Transverse colon (tissue), 4 donors: Measurements from ENCODE around the gene ARGLU1. TPM values are rescaled to one million over a fixed set of nuclear protein-coding genes. Genes with fewer than 3 reads are reported as not detected.
A peak's percentile ranks its signal among the peaks of the same experiment; 100 is the strongest.

Source experiments
- DNase-seq: peaks from one replicate; pipeline ENCODE4 v3.0.0-alpha.2; 2019
- H3K27ac ChIP-seq, 4 donors: fragments of 200-600 bp; sonication (generic); 2 replicates each; pipeline ENCODE4 v1.5.1; 2016 to 2018; ENCODE audit warnings: inconsistent platforms in 4 of 4
- H3K27me3 ChIP-seq: fragments of 200-600 bp; sonication (generic); 2 replicates; pipeline ENCODE4 v1.5.1; 2017; ENCODE audit warnings: inconsistent platforms
- H3K36me3 ChIP-seq, 4 donors: fragments of 200-600 bp; sonication (generic); 2 replicates each; pipeline ENCODE4 v1.5.1; 2017 to 2019; ENCODE audit warnings: inconsistent platforms in 4 of 4
- H3K4me1 ChIP-seq, 4 donors: fragments of 200-600 bp; sonication (generic); 2 replicates each; pipeline ENCODE4 v1.5.1; 2017 to 2020; ENCODE audit warnings: inconsistent platforms in 4 of 4
- H3K4me3 ChIP-seq, 4 donors: fragments of 200-600 bp; sonication (generic); 1 replicate in 1 of 4; 2 replicates in 3 of 4; pipeline versions ENCODE4 v1.5.1 to v1.6.1; 2017 to 2019; ENCODE audit warnings: inconsistent platforms in 4 of 4
- H3K9me3 ChIP-seq, 2 donors: fragments of 200-600 bp; sonication (generic); 2 replicates each; pipeline ENCODE4 v1.5.1; 2017 to 2019; ENCODE audit warnings: inconsistent platforms in 2 of 2
- EP300 ChIP-seq: sonication (generic); formaldehyde crosslinking; IDR thresholded peaks from one replicate; pipeline ENCODE4 v1.6.1; 2017; ENCODE audit warnings: antibody characterized with exemption, low read depth
- POLR2A ChIP-seq: fragments of 450-650 bp; IDR thresholded peaks from one replicate; pipeline ENCODE4 v1.6.1; 2016; ENCODE audit warnings: antibody characterized with exemption, mild to moderate bottlenecking, moderate library complexity
- POLR2AphosphoS5 ChIP-seq, 3 donors: sonication (generic); formaldehyde crosslinking; IDR thresholded peaks; one replicate each; pipeline ENCODE4 v1.6.1; 2016; ENCODE audit warnings: antibody characterized with exemption in 3 of 3
- WGBS, 2 donors: methylation state at CpG; one replicate each; pipeline ENCODE4 v1.1.5; 2018; ENCODE audit warnings: low coverage in 1 of 2; 5-methylcytosine and 5-hydroxymethylcytosine counted together
- in situ Hi-C, 4 donors: fragments of 200-750 bp; cut with MboI; loops; one replicate each; pipeline versions ENCODE4 v1.15.0 to v1.15.1; 2017; ENCODE audit warnings: low sequenced_read_pairs in 3 of 4, low pct_ligation_motif_present in 1 of 4, low pct_unique_long_range_greater_than_20kb in 1 of 4
- intact Hi-C: fragments of 100-400 bp; cut with DNase I; formaldehyde crosslinking; loops from one replicate; pipeline ENCODE4 v1.15.1; 2023; ENCODE audit warnings: low total_unique reads
- total RNA-seq, 4 donors: library from RNA; depleted of rRNA; stranded (reverse); fragments of >200 nt; gene quantifications; one replicate each; pipeline ENCODE4 v1.1.0, GENCODE V29; 2016
- TF ChIP-seq, protein P1 (sequence below), 5 experiments: fragments of 200-600 bp in 3 of 5; fragments of 450-650 bp in 2 of 5; sonication (generic) in 3 of 5; IDR thresholded peaks; 1 replicate in 2 of 5; 2 replicates in 3 of 5; pipeline ENCODE4 v1.5.1; 2016 to 2017; ENCODE audit warnings: antibody characterized with exemption in 5 of 5, inconsistent platforms in 3 of 5, mild to moderate bottlenecking in 2 of 5, moderate library complexity in 1 of 5

Gene ARGLU1
- total RNA-seq, 4 donors from 2014 or later: 106 to 155 (median 155) TPM

DNA sequence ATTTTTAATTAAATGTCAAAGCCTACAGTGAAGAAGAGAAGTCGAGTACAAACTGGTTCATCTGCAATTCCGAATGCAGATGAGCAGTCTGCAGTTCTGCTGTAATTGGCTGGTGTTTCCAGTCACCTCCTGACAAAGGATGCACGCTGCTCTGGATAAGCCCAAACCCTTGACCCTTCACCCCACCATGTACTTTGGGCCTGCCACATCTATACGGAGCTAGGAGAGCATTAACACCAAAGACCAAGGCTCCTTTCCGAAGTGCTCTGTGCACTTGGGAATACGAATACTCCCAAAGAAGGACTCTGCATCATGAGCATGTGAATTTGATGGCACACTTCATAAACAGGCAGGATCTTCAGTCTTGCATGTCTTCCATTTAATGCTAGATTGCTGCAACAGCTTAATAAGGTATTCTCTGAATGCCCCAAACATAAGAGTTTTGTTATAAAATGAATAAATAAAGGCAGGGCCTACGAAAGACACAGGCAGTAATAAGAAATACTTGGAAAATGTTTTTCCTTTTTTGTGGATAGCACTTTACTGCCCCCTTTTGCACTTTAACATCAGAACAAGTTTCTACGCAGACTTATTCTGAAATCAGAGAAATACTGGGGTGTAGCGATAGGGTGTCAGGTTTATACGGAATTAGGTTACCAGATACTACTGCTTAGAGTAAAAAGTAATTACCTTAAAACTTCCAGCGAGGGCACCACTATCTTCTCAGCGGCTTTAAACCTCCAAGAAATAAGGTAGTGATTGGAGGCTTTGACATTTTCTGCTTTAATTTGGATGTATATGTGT, 47.5 kb downstream of the ARGLU1 start:
- no peaks in the 10 kb centered on the region for H3K36me3 ChIP-seq
- no peaks in the 10 kb centered on the region for H3K9me3 ChIP-seq
- intact Hi-C loops (no loop called here), in situ Hi-C loops (loop anchor here in 2 of 4 donors (25.0 kb wide), 1 partner anchor 433 kb away; no protein-coding TSS in a partner anchor)
- H3K4me3 ChIP-seq: no peak overlapping the region
- H3K27me3 ChIP-seq: no peaks in the 10 kb centered on the region
- H3K27ac ChIP-seq: peak overlapping the region in 1 of 4 donors; percentile 18
- no peak for DNase-seq
- H3K4me1 ChIP-seq: peaks cover 0 to 54% (median 27%) of the 10 kb centered on the region in 4 donors
- WGBS, 2 donors: 38 to 53% methylated on average over 9 to 12 of the region's 12 CpGs
- TF ChIP-seq, protein P1, sequence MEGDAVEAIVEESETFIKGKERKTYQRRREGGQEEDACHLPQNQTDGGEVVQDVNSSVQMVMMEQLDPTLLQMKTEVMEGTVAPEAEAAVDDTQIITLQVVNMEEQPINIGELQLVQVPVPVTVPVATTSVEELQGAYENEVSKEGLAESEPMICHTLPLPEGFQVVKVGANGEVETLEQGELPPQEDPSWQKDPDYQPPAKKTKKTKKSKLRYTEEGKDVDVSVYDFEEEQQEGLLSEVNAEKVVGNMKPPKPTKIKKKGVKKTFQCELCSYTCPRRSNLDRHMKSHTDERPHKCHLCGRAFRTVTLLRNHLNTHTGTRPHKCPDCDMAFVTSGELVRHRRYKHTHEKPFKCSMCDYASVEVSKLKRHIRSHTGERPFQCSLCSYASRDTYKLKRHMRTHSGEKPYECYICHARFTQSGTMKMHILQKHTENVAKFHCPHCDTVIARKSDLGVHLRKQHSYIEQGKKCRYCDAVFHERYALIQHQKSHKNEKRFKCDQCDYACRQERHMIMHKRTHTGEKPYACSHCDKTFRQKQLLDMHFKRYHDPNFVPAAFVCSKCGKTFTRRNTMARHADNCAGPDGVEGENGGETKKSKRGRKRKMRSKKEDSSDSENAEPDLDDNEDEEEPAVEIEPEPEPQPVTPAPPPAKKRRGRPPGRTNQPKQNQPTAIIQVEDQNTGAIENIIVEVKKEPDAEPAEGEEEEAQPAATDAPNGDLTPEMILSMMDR (IDR thresholded peaks at IDR 0.05): peak in 4 of 5 experiments; percentile 19 to 32 (median 22)
- TF ChIP-seq POLR2AphosphoS5 (IDR thresholded peaks at IDR 0.05): no peak

DNA sequence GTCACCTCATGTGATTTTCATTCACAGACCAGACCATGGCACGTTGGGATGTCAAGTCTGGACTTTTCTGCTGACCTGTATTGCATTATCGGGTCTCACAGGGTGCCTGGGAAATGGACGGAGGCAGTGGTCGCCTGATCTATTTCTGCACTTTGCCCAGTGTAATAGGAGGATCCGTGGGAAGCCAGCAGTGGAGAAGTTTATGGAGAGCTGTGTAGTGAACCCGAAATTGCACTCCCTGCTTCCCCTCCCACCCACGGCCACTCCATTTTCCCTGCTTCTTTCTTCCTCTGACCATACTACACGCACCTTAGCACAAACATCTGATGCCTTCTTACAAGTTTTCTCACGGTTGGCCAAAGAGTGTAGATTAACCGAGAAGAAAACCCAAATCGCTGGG, 49.4 kb downstream of the ARGLU1 start:
- in situ Hi-C loops: loop anchor here in 2 of 4 donors (25.0 kb wide), 1 partner anchor 431 kb away; no protein-coding TSS in a partner anchor
- intact Hi-C loops: no loop called here

DNA sequence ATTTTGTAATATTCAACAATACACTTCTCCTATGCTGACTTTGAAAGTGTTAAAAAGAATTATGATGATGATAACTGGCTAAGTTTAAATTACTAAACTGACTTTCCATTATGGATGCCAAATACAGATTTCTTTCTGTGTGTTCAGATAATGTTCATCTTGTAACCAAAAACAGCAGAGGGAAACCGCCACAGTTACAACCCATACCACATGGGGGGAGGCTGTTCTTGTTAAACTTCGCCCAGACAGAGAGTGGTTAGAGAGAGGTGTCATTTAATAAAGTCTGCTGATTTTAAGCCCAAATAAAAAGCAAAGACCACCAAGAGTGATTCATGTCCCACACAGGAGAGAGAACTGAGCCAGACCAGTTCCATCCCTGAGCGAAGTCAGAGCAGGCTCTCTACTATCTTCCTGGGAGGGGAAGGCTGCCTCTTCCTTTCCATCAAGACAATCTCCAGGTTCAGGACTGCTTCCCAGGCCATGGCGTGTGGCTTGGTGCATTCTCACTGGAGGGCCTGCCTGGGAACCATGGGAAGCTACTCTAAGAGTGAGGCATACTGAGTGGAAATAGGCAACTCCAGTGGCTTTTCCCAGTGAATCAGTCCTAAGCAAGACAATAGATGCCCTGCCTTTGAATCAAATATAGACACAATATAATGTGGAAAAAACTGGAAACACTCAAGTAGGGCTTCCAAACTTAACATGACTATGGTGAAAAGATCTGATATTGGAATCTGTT, 50.7 kb downstream of the ARGLU1 start:
- 81 to 88% methylated on average over 2 to 4 of the region's 4 CpGs for WGBS, 2 donors
- H3K27ac ChIP-seq: no peak overlapping the region

More for the DNA sequence above, 49.4 kb downstream of the ARGLU1 start:
- peaks cover 0 to 39% (median 23%) of the 10 kb centered on the region in 4 donors for H3K4me1 ChIP-seq
- no peak overlapping the region for H3K27ac ChIP-seq
- H3K4me3 ChIP-seq: no peak overlapping the region
- H3K27me3 ChIP-seq: no peaks in the 10 kb centered on the region
- 87 to 89% methylated on average over 6 to 11 of the region's 11 CpGs for WGBS, 2 donors
- H3K9me3 ChIP-seq: no peaks in the 10 kb centered on the region
- no peaks in the 10 kb centered on the region for H3K36me3 ChIP-seq
- TF ChIP-seq POLR2AphosphoS5 (IDR thresholded peaks at IDR 0.05): no peak
- TF ChIP-seq EP300: no peak
- TF ChIP-seq, protein P1 (IDR thresholded peaks at IDR 0.05): no peak
- TF ChIP-seq POLR2A: no peak
- no peak for DNase-seq

More for the DNA sequence above, 50.7 kb downstream of the ARGLU1 start:
- intact Hi-C loops: no loop called here
- no peaks in the 10 kb centered on the region for H3K36me3 ChIP-seq
- TF ChIP-seq POLR2AphosphoS5 (IDR thresholded peaks at IDR 0.05) (no peak), POLR2A (no peak), EP300 (no peak)
- TF ChIP-seq, protein P1 (IDR thresholded peaks at IDR 0.05): no peak
- in situ Hi-C loops: loop anchor here in 2 of 4 donors (25.0 kb wide), 1 partner anchor 430 kb away; no protein-coding TSS in a partner anchor
- no peaks in the 10 kb centered on the region for H3K27me3 ChIP-seq
- peaks cover 0 to 27% (median 12%) of the 10 kb centered on the region in 4 donors for H3K4me1 ChIP-seq
- no peaks in the 10 kb centered on the region for H3K9me3 ChIP-seq
- DNase-seq: no peak
- H3K4me3 ChIP-seq: no peak overlapping the region
